ENCODE results near the gene SCUBE3.

- TF ChIP-seq, protein P1, sequence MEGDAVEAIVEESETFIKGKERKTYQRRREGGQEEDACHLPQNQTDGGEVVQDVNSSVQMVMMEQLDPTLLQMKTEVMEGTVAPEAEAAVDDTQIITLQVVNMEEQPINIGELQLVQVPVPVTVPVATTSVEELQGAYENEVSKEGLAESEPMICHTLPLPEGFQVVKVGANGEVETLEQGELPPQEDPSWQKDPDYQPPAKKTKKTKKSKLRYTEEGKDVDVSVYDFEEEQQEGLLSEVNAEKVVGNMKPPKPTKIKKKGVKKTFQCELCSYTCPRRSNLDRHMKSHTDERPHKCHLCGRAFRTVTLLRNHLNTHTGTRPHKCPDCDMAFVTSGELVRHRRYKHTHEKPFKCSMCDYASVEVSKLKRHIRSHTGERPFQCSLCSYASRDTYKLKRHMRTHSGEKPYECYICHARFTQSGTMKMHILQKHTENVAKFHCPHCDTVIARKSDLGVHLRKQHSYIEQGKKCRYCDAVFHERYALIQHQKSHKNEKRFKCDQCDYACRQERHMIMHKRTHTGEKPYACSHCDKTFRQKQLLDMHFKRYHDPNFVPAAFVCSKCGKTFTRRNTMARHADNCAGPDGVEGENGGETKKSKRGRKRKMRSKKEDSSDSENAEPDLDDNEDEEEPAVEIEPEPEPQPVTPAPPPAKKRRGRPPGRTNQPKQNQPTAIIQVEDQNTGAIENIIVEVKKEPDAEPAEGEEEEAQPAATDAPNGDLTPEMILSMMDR (conservative IDR thresholded peaks at IDR 0.05): no peak
- TF ChIP-seq EZH2 (IDR thresholded peaks at IDR 0.05; ENCODE audit: low read depth): no peak
These were observed 34.0 kb downstream of the SCUBE3 start for GRCh38 chr6:35247642-35248231.
